GM10248 (cell line): ENCODE results near the gene TMEM225B.
A peak's percentile ranks its signal among the peaks of the same experiment; 100 is the strongest.

Experiments
- CTCF ChIA-PET: fragments of 300-600 bp; sonication (Branson Sonifier 250); formaldehyde crosslinking; extraction: SDS; loops from one replicate; lab custom pipeline; 2021; ENCODE audit warnings: antibody characterized with exemption; lab: Yijun Ruan, JAX
- POLR2A ChIA-PET: fragments of 350-650 bp; sonication (Branson Sonifier 250); formaldehyde crosslinking; extraction: SDS; loops from one replicate; lab custom pipeline; 2020; ENCODE audit warnings: antibody characterized with exemption; lab: Yijun Ruan, JAX
- DNase-seq: peaks from one replicate; pipeline ENCODE4 v3.0.0; 2012; ENCODE audit errors: extremely low spot score
- CTCF ChIP-seq: IDR thresholded peaks from 2 replicates; pipeline ENCODE4 v1.5.1; 2012; ENCODE audit warnings: mild to moderate bottlenecking, low read depth; ENCODE audit errors: extremely low read depth, missing control alignments, control extremely low read depth

TMEM225B gene

GRCh38 chr7:99615989-99616358, 17.9 kb downstream of the TMEM225B start:
- ChIA-PET POLR2A (no interaction called here), CTCF (interaction anchor here (1.1 to 4.0 kb wide), 6 partner anchors 8 to 376 kb away, joined by 3 to 13 read pairs (median 3); partner anchors contain the start of gene ZNF655)
- no peak for DNase-seq
- TF ChIP-seq CTCF, result no peak

DNA sequence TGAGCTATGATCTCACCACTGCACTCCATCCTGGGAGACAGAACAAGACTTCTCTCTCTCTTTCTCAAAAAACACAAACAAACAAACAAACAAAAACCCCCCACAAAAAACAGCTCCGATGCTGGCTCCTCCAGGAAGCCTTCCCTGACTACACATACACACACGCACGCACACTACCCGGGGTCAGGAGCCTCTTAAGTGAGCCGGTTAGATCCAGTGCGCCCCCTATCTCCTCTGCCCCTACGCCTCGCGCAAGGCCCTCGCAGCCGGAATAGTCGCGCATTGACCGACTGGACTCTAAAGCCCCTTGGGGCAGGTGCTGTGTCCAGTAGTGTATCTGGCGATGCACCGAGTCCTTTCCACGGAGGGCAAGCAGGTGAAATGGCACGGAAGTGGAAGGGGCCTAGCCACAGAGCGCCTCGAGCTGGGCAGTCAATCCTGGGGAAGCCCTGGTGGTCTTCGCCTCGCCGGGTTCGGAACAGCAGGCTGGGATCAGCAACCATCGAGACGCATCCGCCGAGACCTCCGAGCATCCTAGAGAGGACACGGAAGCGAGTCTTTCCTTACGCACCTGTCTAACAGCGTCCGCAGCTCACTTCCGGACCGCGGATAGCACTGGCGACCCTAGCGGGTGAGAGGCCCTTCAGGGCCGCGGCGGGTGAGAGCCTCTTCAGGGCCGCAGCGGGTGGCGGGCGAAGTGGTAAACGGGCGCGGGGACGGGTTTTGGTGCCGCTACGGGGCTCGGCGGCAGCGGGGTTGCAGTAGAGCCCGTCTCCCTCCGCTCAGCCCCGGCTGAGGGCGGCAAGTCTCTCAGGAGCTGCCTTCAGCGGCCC, 18.5 kb downstream of the TMEM225B start, which contains the start of gene ZSCAN25:
ZSCAN25 (plus strand) TSS at position 588 of the 833 bp plus-strand sequence. CDS start 2,661 bp downstream, outside the sequence.
- CTCF ChIA-PET, result interaction anchor here (1.1 to 4.0 kb wide), 7 partner anchors 9 to 376 kb away, joined by 3 to 13 read pairs (median 3); partner anchors contain the start of gene ZNF655
- POLR2A ChIA-PET, result no interaction called here
- peak; percentile 95 for DNase-seq
- TF ChIP-seq CTCF, result peak; percentile 65

GRCh38 chr7:99617192-99617781, 19.2 kb downstream of the TMEM225B start:
- ChIA-PET CTCF (interaction anchor here (0.9 to 4.0 kb wide), 6 partner anchors 9 to 230 kb away, joined by 3 to 13 read pairs (median 4); no protein-coding TSS in a partner anchor), POLR2A (no interaction called here)
- no peak for TF ChIP-seq CTCF
- no peak for DNase-seq

GRCh38 chr7:99618726-99619125, 20.7 kb downstream of the TMEM225B start:
- no peak for DNase-seq
- no peak for TF ChIP-seq CTCF
- ChIA-PET CTCF (no interaction called here), POLR2A (no interaction called here)

DNA sequence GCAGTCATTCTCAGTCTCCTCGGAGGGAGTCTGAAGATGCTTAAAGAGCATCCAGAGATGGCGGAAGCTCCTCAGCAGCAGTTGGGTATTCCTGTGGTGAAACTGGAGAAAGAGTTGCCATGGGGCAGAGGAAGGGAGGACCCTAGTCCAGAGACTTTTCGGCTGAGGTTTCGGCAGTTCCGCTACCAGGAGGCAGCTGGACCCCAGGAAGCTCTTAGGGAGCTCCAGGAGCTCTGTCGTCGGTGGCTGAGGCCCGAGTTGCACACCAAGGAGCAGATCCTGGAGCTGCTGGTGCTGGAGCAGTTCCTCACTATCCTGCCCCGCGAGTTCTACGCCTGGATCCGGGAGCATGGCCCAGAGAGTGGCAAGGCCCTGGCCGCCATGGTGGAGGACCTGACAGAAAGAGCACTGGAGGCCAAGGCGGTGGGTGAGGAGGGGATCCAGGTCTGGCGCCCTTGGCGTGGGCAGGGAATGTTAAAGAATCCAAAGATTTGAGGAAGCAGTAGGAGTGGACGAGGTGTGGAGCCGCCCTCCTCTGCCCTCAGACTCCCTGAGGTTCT, 21.6 kb downstream of the TMEM225B start:
- no peak for DNase-seq
- POLR2A ChIA-PET, result no interaction called here
- CTCF ChIA-PET, result no interaction called here
- TF ChIP-seq CTCF, result no peak

GRCh38 chr7:99621271-99621670, 23.2 kb downstream of the TMEM225B start:
- ChIA-PET POLR2A (no interaction called here), CTCF (no interaction called here)
- no peak for TF ChIP-seq CTCF
- no peak for DNase-seq
